Progenitor cell of endocrine pancreas (in vitro differentiated cells): Measurements from ENCODE around the gene LRRC38. TPM values are rescaled to one million over a fixed set of nuclear protein-coding genes. Genes with fewer than 3 reads are reported as not detected.

Experiments used
- DNase-seq: peaks from one replicate; pipeline ENCODE4 v3.0.0; 2021; ENCODE audit warnings: low spot score; ENCODE audit not compliant: unreplicated experiment
- H3K27ac Mint-ChIP-seq: 2 replicates; pipeline ENCODE4 v1.8.0; 2021; ENCODE audit warnings: mild to moderate bottlenecking, moderate library complexity, mixed read lengths
- H3K27me3 Mint-ChIP-seq: 2 replicates; pipeline ENCODE4 v1.8.0; 2021; ENCODE audit warnings: mixed read lengths
- H3K36me3 Mint-ChIP-seq: 2 replicates; pipeline ENCODE4 v1.8.0; 2022; ENCODE audit warnings: mixed read lengths; ENCODE audit not compliant: insufficient read depth
- H3K4me1 Mint-ChIP-seq: 2 replicates; pipeline ENCODE4 v1.8.0; 2021; ENCODE audit warnings: low read depth, mixed read lengths
- H3K4me3 Mint-ChIP-seq: 2 replicates; pipeline ENCODE4 v1.8.0; 2021; ENCODE audit warnings: low read depth, mild to moderate bottlenecking, moderate library complexity, mixed read lengths
- H3K9me3 Mint-ChIP-seq: 2 replicates; pipeline ENCODE4 v1.8.0; 2021; ENCODE audit warnings: low read depth, mixed read lengths
- CTCF ChIP-seq: fragments of 200-600 bp; sonication (generic); IDR thresholded peaks from one replicate; pipeline ENCODE4 v1.5.0; 2021; ENCODE audit warnings: antibody characterized with exemption, mild to moderate bottlenecking; ENCODE audit not compliant: unreplicated experiment
- total RNA-seq: library from RNA; stranded (reverse); gene quantifications from 2 replicates; pipeline ENCODE4 v1.2.1, GENCODE V29; 2021

The LRRC38 gene
- total RNA-seq, 1 donor from 2014 or later, result not detected

- no peak for DNase-seq
- Mint-ChIP-seq H3K36me3 (no peaks in the 10 kb centered on the region), H3K27ac (no peak overlapping the region), H3K4me3 (no peak overlapping the region), H3K4me1 (no peaks in the 10 kb centered on the region), H3K27me3 (no peaks in the 10 kb centered on the region), H3K9me3 (no peaks in the 10 kb centered on the region)
- TF ChIP-seq CTCF, result no peak
These were observed 22.8 kb upstream of the LRRC38 start for GRCh38 chr1:13536571-13536970.

GRCh38 chr1:13535227-13535626 is 21.4 kb upstream of the LRRC38 start:
- no peak for TF ChIP-seq CTCF
- Mint-ChIP-seq H3K4me3 (no peak overlapping the region), H3K4me1 (no peaks in the 10 kb centered on the region), H3K9me3 (no peaks in the 10 kb centered on the region), H3K27me3 (no peaks in the 10 kb centered on the region), H3K27ac (no peak overlapping the region), H3K36me3 (no peaks in the 10 kb centered on the region)
- DNase-seq, result no peak

- Mint-ChIP-seq H3K4me3 (no peak overlapping the region), H3K36me3 (no peaks in the 10 kb centered on the region), H3K9me3 (peaks cover 3% of the 10 kb centered on the region), H3K4me1 (no peaks in the 10 kb centered on the region), H3K27me3 (peaks cover 6% of the 10 kb centered on the region), H3K27ac (no peak overlapping the region)
- no peak for DNase-seq
- no peak for TF ChIP-seq CTCF
These were observed 14.5 kb upstream of the LRRC38 start for GRCh38 chr1:13528320-13528719.

- Mint-ChIP-seq H3K27ac (no peak overlapping the region), H3K4me3 (no peak overlapping the region), H3K9me3 (peaks cover 6% of the 10 kb centered on the region), H3K27me3 (peaks cover 19% of the 10 kb centered on the region), H3K4me1 (no peaks in the 10 kb centered on the region), H3K36me3 (no peaks in the 10 kb centered on the region)
- DNase-seq, result no peak
- no peak for TF ChIP-seq CTCF
These were observed 10.1 kb upstream of the LRRC38 start for GRCh38 chr1:13523780-13524477.

GRCh38 chr1:13520985-13521384 is 7.2 kb upstream of the LRRC38 start:
- DNase-seq, result no peak
- H3K27me3 Mint-ChIP-seq, result peaks cover 43% of the 10 kb centered on the region
- no peaks in the 10 kb centered on the region for H3K4me1 Mint-ChIP-seq
- TF ChIP-seq CTCF, result no peak
- no peaks in the 10 kb centered on the region for H3K36me3 Mint-ChIP-seq
- H3K27ac Mint-ChIP-seq, result no peak overlapping the region
- H3K4me3 Mint-ChIP-seq, result no peak overlapping the region
- H3K9me3 Mint-ChIP-seq, result peaks cover 4% of the 10 kb centered on the region
